Stimulated activated CD8-positive, alpha-beta memory T cell treated with anti-CD3 and anti-CD28 coated beads, Interleukin-7, amount 100 ng/mL, for 4 hours (primary cell): Measurements from ENCODE around the gene NLK.
"Not testable (repeated sequence)": the region's sequence is repeated elsewhere in the genome, so short reads cannot be mapped to it uniquely, and the experiment has no call there.

Source experiments
- DNase-seq, 2 donors: peaks; one replicate each; pipeline ENCODE4 v3.0.0-alpha.2; 2020; ENCODE audit warnings: low read depth in 2 of 2

Gene NLK

DNA sequence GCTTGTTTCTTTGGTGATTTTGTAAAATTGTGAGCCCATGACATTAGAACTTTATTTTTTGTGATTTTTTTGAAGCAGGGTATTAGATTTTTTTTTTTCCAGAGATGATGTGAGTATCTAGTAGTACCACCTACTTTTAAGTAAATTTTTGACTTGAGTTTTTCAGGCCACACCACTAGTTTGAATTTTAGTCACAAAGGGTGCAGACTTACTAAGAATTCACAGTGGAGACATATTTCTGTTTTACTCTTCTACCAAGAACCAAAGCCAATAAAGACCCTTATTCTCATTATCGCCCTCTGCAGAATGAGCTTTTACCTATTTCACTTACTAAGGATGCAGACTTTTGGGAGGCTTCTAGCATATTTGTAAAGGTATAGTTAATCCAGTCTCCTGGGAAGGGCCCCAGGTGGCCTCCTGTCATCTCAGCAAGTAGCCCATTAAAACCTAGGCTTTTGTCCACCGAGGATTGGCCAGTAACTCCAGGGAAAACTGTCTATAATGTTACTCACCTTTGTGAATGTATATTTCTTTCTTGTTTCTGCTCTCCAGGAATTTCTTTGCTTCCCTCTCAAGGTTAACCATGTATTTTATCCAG, 30.6 kb downstream of the NLK start:
- no peak for DNase-seq

DNA sequence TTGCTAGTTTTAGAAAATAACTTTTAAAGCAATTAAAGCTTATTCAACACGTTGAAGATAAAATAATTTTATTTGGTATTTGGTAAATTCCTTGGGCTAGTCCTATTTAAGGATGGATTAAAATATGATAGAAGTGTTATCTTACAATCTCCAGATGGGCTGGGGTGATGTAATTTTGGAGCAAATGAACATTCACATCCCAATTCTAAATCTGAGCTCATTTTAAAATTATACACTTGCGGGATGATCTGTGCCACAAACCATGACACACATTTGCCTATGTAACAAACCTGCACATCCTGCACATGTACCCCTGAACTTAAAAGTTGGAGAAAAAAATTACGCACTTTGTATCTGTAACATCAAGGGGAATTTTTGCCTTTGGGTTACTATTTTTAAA, 31.5 kb downstream of the NLK start:
- no peak for DNase-seq

DNA sequence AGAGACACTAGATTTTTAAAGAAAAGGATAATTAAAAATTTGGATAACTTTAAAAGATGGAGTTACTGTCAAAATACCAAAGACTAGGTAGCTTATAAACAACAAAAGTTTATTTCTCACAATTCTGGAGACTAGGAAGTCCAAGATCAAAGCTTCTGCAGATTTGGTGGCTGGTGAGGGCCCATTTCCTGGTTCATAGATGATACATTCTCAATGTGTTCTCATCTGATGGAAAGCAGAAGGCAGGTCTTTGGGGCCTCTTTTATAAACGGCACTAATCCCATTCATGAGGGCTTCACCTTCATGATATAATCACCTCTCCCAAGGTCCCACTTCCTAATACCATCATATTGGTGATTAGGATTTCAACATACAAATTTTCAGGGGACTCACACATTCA, 33.7 kb downstream of the NLK start:
- DNase-seq = no peak

DNA sequence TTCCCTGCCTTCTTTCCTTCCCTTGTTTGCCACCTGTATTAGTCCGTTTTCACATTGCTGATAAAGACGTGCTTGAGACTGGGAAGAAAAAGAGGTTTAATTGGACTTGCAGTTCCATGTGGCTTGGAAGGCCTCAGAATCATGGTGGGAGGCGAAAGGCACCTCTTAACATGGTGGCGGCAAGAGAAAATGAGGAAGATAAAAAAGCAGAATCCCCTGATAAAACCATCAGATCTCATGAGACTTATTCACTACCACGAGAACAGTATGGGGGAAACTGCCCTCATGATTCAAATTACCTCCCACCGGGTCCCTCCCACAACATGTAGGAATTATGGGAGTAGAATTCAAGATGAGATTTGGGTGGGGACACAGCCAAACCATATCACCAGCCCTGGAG, 34.7 kb downstream of the NLK start:
- DNase-seq = not testable (repeated sequence)

DNA sequence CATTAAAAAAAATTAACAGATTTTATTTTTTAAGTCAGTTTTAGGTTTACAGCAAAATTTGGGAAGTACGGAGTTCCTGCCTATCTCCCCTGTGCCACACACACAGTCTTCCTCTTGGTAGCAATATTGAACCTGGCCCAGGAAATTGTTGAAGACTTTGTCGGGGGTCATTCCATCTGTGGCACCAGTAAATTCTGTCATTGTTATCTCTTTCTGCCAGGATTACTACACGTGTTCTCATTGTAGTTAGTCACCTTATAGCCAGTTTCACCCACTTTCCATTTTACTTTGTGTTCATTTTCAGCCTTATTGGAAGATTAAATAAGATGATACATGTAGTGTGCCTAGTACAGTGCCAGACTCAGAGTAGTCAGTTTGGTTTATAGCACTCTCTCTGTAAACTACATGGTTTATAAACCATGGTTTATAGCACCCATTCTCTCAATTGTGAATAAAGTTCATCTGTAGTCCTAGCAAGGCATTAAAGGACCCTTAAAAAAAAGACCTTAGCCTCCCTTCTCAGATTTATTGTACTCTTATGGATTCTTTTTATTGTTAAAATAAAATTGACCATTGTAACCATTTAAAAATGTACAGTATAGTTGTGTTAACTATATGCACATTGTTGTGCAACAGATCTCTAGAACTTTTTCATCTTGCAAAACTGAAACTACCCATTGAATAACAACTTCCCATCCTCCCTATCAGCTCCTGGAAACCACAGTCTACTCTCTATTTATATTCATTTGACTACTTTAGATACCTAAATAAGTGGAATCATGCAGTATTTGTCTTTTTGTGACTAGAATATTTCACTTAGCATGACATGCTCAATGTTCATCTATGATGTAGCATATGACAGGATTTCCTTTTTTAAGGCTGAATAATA, 36.1 kb downstream of the NLK start:
- DNase-seq = no peak

DNA sequence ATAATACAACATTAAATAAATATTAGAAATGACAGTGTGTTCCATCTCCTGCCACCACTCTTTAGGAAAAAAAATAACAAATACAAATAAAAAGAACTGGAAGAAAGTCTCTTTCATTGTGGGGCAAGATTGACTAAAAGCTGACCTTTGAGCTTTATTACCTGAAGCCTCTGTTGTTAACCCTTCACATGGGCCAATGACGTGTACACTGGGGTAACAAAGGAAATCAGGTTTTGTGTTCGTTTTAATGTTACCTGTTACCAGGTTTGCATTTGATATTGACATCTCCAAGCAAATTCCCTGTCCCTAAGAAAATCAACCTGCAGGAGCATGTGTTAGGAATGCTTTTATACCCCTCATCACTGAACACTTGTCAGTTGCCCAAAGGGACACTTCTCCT, 39.0 kb downstream of the NLK start:
- no peak for DNase-seq

DNA sequence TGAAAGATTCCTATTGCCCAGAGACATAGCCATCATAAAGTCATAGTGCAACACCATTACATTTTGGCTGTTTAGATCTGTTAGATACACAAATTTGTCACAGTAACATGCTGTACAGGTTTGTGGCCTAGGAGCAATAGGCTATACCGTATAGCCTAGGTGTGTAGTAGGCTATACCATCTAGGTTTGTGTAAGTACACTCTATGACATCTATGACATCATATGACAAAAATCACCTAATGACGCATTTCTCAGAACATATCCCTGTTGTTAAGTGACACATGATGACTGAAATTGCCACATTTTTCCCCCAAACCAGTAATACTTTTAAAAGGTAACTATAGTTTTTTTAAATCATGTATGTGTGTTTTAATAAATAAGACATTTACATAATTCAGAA, 43.3 kb downstream of the NLK start:
- DNase-seq = no peak

DNA sequence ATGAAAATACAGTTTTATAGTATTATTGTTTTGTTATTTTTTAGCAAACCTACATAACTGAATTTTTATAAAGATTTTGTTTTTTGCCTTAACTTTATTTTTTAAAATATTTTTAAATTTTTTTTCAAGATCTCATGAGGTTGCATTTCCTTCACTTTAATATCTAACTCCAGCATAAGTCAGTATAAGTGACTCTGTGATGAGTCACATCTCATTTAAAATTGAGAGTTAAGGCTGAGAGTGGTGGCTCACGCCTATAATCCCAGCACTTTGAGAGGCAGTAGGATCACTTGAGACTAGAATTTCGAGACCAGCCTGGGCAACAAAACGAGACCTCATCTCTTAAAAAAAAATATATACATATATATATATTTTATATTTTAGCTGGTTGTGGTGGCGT, 44.0 kb downstream of the NLK start:
- DNase-seq = no peak

DNA sequence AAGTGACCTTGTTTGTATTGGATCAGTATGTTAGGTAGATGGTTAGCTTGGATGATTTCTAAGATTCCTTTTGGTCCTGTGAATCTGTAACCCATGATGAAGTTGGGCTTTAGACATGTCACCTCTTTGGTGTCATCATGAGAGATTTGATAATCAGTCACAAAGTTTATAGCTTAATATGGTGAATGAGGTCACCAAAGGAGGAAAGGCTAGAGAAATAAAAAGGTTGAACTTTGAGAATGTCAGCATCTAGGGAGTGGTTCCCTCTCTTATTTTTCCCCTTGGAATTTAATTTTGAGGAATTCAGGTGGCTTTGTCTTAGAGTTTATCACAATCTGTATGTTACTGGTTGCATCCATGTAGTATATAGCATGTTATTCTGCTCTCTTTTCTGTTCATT, 45.3 kb downstream of the NLK start:
- no peak for DNase-seq

DNA sequence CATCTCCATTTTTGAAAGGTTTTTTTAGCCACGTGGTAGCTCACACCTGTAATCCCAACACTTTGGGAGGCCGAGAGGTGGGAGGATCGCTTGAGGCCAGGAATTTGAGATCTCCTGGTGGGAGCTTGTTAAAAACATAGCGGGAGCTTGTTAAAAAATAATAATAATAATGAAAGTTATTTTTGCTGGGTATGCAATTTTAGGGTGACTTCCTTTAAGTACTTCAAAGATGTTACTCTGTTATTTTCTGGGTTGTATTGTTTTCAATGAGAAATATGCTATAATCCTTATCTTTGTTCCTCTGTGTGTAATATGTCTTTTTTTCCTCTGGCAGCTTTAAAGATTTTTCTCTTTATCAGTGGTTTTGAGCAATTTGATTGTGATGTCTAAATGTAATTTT, 48.1 kb downstream of the NLK start:
- no peak for DNase-seq

DNA sequence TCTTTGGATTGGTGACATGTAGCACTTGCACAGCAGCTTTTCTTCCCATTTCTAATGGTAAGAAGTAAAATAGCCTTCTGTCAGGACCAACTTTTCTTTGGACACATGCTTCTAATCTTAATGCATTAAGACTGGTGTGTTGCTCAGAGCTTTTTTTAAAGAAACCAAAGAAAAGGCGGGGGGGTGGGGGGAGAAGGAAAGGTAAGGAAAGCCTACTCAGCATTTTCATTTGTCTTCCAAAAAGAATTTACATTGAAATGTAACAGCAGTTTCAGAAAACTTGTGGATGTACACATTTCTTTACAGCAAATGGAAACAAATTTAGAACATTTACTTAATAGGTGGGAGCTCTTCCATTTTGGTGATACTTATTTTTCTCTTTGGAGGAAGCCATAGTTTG, 49.6 kb downstream of the NLK start:
- no peak for DNase-seq

DNA sequence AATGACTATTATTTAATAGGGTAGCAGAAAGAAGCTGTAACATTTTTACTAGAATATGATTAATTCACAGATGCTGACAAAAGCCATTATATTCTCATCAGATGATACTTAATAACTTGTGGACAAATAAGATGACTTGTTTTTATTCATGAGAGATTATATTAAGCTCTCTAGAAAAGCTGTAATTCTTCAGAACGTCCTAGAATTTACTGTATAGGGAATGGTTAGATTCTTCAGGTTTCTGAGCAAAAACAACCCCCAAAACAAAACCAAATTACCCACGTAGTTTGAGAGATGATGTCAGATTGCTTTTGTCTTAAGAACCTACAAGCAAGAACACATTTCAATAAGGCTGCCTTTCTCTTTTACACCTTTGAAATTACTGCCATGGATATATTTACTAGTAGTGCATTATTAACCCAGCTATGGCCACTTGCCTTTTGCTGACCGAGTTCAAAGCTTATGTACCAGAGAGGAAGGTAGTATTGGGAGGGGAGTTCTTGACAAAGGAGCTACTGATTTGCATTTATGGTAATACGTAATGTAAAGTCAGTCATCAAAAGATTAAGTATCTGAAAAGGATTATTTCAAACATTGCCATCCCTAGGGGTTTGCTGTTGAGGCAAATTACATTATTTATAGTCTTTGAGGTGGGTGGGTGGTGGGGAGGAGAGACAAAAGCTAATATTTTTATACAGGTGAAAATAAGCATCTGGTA, 51.7 kb downstream of the NLK start:
- no peak for DNase-seq

DNA sequence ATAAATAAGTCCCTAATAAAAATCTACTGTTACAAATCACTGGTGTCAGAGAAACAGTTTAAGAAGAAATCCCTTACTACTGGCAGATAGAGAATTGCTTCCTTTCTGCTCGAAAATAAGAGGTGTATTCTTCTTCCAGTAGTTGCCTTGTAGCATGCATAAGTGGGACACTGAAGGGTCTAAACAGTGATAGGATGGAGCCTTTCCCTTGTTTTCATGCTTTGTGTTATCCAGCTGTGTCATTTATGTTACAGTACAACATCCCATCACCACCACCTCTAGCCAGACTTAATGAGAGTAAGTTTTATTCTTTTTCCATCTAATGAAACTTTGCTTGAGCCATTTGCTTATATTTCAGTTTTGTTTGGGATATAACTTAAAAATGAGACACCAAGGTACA, 54.3 kb downstream of the NLK start:
- DNase-seq = no peak

DNA sequence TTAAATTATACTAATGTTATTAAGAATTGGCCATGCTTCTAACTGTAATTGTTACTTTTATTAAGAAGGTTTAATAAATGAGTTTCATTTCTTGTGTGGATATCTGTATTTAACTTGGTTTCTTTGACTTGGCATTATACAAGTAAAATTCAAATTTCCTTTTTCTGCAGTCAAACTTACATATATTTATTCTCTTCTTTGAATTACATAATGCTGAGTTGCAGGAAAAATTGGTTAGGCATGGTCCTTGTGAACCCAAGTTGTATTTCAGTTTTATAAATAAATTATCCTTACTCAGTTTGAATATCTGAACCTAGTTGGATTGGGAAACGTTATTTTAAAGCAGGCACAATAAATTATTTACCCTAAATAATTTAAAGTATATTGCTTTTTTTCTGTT, 54.8 kb downstream of the NLK start:
- DNase-seq = no peak

DNA sequence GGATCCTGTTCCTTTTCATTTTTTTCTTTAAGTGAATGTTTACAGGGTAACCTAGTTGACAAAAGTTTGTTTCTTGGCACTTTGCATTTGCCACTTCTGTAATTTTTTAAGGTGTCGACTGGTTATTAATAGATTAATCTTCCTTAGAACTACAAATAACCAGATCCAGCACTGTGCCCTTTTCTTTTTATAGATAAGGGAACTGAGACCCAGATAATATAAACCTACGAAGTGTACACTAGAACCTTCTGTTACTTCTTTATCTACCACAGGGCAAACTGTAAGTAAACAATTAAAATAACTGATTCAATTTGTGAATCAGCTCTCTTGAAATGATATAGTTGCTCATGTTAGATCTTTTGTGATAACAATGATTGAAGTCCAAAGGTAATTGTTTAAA, 55.4 kb downstream of the NLK start:
- no peak for DNase-seq

DNA sequence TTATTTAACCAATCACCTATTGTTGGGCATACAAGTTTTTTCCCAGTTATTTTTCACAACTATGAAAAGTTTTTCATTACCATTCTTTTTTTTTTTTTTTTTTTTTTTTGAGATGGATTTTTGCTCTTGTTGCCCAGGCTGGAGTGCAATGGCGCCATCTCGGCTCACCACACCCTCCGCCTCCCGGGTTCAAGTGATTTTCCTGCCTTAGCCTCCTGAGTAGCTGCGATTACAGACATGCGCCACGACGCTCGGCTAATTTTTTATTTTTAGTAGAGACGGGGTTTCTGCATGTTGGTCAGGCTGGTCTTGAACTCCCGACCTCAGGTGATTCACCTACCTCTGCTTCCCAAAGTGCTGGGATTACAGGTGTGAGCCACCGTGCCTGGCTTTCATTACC, 56.1 kb downstream of the NLK start:
- not testable (repeated sequence) for DNase-seq

DNA sequence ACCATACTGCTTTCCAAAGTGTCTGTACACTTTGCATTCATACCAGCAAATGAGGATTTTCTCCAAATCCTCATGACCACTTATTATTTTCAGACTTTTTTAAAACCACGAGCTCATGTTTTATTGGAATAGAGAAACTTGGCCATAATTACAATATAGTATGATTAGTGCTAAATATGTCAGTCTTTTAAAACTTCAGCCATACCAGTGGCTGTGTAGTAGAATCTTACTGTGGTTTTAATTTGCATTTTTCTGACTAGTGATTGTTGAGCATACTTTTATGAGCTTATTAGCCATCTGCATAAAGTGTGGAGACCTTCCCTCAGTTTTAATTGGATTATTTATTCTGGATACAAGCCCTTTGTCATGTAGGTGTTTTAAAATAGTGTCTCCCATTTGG, 57.8 kb downstream of the NLK start:
- no peak for DNase-seq

DNA sequence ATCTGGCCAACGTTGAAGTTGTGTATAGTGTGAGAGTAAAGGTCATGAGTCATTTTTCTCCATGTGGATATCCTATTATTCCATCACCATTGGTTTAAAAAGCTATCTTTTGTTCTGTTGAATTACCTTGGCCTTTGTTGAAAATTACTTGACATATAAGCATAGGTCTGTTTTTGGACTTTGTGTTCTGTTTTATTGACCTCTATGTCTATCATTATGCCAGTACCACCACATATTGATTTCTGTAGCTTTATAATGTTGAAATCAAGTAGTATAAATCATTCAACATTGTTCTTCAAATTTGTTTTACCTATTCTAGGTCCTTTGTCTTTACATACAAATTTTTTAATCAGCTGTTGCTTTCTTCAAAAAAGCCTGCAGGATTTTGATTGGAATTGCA, 58.5 kb downstream of the NLK start:
- DNase-seq = no peak

DNA sequence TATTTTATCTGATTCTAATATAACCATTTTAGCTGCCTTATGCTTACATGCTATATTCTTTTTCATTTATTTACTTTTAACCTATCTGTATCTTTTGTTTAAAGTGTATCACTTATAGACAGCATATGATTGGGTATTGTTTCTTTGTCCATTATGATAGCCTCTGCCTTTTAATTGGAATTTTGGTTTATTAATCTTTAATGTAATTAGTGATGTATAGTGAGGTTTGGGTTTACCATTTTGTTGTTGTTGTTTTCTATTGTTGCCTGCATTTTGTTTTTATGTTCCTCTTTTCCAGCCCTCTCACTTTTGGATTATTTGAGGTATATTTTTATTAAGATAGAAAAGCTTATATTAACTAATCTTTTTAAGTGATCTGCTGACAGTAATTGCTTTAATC, 59.4 kb downstream of the NLK start:
- DNase-seq = no peak

DNA sequence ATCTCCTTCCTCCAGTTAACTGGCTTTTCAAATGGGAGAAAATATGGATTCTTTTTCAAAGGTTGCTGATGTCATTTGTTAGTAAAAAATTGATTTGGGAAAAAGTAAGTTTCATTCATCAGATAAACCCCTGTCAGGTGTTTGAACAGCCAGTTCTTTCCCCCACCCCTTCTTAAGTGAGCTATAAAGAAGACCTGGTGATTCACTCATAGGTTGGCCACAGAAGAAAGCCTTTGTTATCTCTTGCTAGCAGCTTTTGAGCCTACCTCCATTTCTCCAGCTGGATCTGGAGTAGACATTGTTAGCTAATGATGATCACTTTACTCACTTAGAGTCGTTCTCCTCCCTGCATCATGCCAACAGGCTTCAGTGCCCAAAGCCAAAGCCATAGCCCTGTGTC, 63.0 kb downstream of the NLK start:
- DNase-seq = no peak

DNA sequence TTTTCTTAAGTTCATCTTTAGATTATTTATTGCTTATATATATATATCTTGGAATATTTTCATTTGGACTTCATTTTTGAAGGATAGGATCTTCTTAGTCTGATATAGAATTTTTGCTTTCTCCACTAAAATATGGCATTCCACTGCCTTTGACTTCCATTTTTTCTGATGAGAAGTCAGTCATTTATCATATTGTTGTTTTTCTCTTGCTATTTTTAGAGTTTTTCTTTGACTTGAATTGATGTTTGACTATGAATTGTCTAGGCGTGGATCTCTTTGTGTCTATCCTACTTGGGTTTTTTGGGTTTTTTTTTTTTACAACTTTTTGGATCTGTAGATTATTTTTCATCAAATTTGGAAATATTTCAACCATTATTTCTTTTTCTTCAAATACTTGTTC, 67.7 kb downstream of the NLK start:
- DNase-seq = no peak

DNA sequence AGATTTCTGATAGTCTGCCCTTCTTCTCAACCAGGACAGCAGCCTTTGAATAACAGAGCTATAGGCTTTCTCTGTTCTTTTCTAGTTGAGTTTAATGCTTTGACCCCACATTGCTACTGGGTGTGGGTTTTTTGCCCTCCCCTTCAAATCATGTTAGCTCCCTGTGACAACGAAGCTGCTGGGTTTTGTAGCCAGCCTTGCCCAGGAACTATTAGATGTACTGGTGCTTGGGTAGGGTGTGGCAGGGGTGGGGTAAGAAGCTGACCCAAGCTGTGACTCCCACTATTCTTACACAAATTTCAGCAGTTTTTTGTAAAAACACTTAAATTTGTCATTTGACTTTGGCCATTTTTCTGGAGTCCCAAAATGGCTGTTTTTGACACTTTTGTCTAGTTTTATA, 69.7 kb downstream of the NLK start:
- DNase-seq = no peak

DNA sequence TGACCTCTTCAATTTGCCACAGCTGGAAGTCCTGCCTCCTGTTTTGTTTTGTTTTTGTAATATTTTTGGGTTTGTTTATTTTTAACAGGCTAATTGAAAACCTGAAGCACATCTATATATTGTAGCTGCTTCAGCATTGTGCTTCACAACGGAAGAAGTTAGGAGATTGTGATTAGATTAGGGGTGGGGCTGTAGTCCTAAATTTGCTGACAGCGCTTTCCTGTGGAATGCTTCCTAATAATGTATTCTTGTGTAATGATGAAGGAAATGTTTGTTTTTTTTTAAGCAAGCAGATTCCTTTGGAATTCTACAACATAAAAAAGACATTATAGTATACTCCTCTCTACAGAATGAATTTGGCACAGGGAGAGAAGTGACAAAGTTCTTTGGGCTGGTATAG, 70.1 kb downstream of the NLK start:
- no peak for DNase-seq
